IPS DF 19.7 (cell line): ENCODE data around the gene SNRK.
A peak's percentile ranks its signal among the peaks of the same experiment; 100 is the strongest.

Experiments
- DNase-seq: peaks from one replicate; pipeline ENCODE4 v3.0.0-alpha.2; 2013; ENCODE audit warnings: low read depth, low spot score

SNRK gene

DNA sequence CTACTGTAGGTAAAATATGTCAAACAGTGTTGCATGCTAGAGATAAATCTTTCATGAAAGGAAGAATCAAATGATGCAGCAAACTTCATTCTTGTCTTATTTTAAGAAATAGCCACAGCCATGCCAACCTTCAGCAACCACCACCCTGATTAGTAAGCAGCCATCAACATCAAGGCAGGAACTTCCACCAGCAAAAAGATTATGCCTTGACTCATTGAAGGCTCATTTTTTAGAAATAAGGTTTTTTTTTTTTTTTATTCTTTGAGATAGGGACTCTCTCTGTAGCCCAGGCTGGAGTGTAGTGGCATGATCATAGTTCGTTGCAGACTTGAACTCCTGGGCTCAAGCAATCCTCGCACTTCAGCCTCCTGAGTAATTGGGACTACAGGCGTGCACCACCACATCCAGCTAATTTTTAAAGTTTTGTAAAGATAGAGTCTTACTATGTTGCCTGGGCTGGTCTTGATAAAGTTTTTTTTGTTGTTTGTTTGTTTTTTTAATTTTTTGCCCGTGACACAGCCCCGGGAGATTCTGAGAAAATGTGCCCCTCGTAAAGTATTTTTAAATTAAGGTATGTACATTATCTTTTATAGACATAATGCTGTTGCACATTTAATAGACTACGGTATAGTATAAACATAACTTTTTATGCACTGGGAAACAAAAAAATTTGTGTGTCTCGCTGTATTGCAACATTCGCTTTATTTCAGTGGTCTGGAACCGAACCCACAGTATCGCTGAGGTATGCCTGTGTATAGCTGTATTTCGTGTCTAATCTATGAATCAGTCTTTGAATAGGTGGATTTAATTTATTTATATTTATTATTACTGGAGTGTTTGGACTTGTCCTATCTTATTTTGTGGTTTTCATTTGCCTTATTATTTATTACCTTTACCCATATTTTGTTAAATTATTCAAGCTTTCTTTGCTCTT, 23.3 kb downstream of the SNRK start:
- DNase-seq = no peak

DNA sequence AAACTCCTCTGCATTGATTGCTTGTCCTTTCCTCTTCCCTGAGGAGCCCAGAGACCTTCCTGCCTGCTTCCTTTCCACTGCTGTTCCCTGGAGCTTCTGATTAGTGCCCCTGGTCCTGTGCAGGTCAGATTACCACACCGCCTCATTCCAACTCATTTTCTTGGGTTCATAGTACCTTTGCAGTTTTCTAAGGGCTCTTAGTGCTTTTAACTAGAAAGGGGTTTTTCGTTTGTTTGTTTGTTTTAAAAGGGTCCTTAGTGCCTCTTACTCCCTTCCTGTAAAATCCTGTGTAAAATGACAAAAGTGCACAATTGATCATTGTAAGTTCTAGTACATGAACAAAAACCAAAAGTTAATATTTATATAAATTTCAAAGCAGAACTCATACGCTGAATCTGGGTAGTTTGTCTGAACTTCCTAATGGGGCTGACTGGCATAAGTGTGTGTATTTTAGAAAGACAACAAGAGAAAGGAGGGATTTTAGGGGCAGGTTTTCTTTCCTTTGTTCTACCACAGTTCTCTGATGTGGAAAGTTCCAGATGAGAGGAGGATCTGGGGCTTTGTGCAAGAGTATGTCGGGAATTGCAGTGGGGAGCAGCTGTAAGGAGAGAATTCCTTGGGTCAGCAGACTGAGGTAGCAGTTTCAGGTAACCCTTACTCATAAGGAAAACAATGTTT, 30.6 kb downstream of the SNRK start:
- peak; percentile 15 for DNase-seq

- DNase-seq = no peak
Observed at GRCh38 chr3:43317461-43318316, 31.3 kb downstream of the SNRK start.

- DNase-seq = no peak
Observed at GRCh38 chr3:43319376-43319775, 33.0 kb downstream of the SNRK start.

- no peak for DNase-seq
Observed at GRCh38 chr3:43319794-43320193, 33.5 kb downstream of the SNRK start.

DNA sequence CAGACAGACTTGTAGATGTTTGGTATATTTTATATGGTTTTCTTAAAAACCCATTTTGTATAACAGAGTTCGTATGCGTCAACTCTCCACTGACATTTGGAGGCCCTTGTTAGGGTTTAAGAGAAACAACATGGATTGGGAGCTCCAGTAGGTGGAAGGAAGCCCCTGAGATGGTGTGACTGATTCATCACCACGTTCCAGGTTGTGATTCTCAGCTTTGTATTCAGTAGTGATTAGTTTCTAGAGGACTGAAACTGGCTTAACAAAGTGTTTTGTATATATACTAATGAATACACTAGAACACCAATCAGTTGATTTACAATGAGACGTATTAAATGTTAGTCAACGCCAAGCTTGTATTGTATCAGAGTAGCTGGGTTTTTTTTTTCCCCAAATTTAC, 33.9 kb downstream of the SNRK start:
- DNase-seq = no peak

DNA sequence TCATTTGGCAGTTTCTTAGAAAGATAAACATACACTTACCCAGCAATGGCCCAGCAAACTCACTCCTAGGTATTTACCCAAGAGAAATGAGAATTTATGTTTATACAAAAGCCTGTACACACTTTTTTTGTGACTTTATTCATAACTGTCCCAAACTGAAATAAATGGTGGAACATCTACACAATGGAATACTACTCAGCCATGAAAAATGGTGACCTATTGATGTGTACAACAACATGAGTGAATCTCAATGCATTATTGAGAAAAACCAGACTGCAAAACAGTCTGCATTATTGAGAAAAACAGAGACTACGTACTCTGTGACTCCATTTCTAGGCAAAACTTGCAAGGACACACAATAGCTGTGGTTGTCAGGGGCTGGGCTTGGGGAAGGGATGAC, 37.2 kb downstream of the SNRK start:
- DNase-seq = no peak

GRCh38 chr3:43326891-43327581, 40.7 kb downstream of the SNRK start:
- no peak for DNase-seq

DNA sequence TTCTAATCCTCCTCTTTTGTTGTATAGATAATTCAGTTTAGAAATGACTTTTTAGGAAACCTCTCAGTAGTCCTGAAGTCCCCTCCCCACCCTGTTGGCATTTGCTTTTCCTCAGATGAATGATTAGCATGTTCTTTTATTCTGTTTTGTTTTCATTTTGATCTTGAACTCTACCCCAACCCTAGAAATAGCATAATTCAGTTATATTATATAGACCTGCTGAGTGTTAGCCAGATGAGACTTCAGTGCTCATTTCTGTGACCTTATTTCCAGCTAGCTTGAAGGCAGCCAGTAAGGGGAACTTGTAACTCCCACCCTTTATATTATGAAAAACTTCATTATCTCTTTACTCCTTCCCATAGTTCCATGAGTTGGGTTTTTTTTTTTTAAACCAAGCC, 41.2 kb downstream of the SNRK start:
- DNase-seq = no peak

DNA sequence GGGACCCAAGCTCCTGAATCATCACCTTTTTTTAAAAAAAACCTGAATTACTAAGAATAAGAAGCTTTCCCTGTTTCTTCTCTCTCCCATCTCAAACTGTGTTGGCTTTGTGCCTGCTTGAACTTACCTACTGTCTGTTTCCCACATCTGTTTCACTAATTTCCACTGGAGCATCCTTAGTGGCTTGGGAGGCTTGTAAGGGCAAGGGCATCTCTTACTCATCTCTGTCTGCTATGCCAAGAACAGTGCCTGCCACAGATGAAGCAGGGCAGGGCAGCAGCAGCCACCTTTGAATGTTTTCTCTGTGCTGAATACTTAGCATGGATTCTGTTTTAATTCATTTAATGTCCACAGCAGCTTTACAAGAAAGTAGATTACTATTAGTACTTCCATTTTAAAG, 42.3 kb downstream of the SNRK start:
- DNase-seq = no peak

DNA sequence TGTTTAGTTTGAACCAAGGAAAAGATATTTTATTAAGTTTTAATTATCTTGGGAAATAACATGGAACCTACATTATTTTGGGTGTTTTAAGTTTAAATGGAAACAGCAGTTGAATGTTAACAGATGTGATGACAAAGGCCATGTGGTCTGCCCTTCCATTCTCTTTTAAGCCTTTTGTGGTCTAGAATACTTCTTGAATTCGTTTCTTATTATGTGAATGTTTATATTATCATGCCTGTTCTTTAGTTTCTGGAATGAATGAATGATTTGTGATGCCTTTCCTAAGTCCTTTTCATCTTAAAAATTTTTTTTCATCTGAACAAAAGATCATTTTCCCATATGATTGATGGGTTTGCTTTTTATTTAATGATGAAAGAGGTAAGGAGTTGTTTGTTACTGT, 44.6 kb downstream of the SNRK start:
- no peak for DNase-seq

DNA sequence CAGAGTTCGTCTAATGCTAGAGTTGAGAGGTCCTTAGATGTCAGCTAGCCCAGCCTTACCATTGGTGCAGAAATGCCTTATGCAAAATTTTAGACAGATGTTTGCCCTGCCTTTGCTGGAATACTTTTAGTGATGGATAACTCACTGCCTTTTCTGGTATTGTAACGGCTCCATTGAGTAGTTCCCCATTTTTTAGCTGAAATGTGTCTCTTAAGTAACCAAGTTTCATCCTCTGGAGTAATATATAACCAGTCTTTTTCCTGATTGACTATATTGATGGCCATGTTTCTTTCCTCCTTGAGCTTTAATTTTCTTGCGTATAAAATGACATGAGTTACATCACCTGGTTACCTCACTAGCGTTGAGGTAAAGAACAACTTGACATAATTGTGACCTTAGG, 45.0 kb downstream of the SNRK start:
- no peak for DNase-seq

DNA sequence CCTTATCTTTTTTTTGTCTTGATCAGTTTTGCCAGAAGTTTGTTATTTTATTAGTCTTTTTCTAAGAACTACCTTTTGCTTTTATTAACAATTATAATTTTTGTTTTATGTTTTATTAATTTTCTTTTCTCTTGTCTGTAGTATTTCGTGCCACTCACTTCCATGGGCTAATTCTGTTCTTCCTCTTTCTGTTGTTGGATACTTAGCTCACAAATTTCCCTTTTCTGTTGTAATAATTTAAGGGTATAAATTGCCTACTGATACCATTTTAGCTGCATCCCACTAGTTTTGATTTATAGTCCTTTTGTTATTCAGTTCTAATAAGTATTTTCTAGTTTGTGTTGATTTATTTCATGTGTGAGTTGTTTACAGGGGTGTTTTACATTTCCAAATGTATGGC, 48.6 kb downstream of the SNRK start:
- DNase-seq = no peak

- no peak for DNase-seq
Observed at GRCh38 chr3:43335799-43336198, 49.5 kb downstream of the SNRK start.

GRCh38 chr3:43338295-43338694, 52.0 kb downstream of the SNRK start:
- no peak for DNase-seq

- no peak for DNase-seq
Observed at GRCh38 chr3:43340403-43340802, 54.1 kb downstream of the SNRK start.

DNA sequence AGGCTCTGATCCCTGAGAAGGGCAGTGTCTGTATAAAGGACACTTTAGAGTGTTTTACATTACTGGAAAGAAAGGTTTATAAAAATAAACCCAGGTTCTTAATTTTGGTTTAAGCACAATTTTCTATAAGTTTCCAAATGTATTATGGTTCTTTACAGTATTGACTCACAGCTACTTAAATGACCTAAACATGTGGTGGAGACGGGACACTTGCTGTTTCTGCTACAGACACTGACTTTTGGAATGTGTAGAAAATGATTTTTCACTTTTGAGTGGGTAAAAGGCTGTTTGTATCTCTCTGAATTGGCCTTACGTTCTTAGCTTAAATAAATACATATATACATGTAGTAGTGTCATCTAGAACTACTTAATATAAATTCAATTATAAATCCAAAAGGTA, 55.4 kb downstream of the SNRK start:
- no peak for DNase-seq

- DNase-seq = no peak
Observed at GRCh38 chr3:43343185-43343584, 56.8 kb downstream of the SNRK start.

DNA sequence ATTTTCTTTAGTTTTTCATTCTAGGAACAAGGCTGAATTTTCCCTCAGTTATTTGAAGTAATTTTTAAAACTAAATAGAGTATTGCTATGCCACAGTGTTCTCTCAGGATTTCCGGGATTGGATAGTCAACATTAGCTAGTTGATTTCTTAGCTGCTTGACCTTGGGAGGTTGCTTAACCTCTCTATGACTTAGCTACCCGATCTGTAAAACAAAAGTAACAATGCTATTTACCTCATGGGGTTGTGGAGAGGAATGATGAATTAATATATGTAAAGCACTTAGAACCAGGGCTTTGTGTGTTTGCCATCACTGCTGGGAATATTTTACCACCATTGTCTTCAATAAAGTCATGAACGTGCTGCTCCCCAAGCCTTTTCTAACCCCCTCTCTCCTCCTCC, 57.5 kb downstream of the SNRK start:
- DNase-seq = no peak

DNA sequence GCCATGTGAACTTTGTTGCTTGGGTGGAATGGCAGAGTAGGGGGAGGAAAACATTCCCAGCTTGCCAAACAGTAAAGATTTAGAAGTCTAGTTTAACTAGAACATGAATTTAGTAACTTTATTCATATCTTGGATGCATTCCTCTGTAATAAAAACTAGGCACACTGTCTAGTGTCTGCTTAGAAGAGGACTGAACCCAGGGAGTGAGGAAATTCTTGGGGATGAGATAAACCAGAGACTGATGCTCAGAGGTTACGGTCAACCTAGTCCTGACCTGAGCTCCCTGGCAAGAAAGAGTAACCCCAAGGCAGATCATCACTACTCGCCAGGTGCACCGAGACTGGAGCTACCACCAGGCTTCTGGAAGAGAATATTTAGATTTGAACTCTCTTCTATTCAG, 58.2 kb downstream of the SNRK start:
- DNase-seq = no peak

DNA sequence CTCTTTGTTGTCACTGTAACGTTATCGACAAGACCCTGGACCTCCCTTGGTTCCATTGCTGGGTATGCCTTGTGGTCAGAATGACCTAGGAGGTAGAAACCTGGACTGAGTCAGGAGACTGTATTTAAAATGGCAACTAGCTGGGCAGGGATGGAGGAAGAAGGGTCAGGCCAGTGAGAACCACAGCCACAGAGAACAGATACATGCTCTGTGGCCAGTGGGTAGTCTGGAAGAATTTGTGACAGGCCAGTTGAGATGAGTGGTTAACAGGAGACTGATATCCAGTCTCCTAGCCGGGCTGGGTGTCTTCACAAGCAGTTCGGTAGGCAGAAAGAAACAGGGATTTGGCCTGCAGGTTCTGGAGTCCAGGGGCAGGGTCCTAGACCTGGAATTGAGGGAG, 58.9 kb downstream of the SNRK start:
- no peak for DNase-seq

GRCh38 chr3:43345877-43346276, 59.5 kb downstream of the SNRK start:
- no peak for DNase-seq
